ENCODE results near the gene RPL11.
"Not testable (repeated sequence)": the region's sequence is repeated elsewhere in the genome, so short reads cannot be mapped to it uniquely, and the experiment has no call there.

RPL11 gene

DNA sequence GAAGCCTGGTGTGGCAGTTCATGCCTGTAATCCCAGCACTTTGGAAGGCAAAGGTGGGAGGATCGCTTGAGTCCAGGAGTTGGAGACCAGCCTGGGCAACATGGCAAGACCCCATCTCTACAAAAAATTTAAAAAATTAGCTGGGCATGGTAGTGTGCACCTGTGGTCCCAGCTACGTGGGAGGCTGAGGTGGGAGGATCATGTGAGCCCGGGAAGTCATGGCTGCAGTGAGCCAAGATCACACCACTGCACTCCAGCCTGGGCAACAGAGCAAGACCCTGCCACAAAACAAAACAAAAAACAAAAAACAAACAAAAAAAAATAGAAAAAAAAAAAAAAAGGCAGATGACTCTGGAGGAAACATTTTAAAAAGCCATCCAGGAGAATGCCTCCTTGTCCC lies 3.9 kb upstream of the RPL11 start:
- not testable (repeated sequence) for DNase-seq

DNA sequence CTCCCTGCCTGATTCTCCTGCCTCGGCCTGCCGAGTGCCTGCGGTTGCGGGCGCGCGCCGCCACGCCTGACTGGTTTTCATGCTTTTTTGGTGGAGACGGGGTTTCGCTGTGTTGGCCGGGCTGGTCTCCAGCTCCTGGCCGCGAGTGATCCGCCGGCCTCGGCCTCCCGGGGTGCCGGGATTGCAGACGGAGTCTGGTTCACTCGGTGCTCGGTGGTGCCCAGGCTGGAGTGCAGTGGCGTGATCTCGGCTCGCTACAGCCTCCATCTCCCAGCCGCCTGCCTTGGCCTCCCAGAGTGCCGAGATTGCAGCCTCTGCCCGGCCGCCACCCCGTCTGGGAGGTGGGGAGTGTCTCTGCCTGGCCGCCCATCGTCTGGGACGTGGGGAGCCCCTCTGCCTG lies 3.3 kb upstream of the RPL11 start:
- not testable (repeated sequence) for DNase-seq

DNA sequence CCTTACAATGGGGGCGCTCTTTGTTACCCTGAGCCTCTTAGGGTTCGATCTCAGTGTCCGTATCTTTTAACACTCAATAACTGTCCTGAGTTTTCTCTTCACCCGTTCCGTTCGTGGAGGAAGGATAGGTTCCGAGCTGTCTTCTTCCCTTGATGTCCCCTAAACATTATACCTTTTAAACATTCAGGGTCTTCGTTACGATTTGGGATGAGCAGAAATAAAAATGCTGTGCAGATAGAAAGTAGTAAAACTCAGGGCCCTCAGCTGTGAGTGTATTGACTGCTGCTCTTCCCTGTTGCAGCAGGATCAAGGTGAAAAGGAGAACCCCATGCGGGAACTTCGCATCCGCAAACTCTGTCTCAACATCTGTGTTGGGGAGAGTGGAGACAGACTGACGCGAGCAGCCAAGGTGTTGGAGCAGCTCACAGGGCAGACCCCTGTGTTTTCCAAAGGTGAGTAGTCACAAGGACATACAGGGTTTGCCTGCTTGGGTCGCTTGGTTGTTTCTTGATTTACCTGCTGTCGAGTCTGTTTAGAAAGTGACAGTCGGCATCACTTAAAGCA lies 784 bp downstream of the RPL11 start:
- no peak for DNase-seq

DNA sequence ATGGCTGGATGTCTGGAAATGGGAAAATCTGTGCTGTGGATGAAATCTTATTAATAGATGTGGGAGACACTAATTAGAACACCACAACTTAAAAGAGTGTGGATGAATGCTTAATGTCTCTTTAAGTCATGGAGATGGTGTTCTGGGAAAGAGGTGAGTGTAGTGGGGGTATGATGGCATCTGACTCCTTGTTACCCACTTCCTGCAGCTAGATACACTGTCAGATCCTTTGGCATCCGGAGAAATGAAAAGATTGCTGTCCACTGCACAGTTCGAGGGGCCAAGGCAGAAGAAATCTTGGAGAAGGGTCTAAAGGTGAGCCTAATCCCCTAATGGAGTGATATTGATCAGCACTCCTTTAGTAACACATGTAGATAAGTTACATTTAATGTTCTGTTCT lies 2.0 kb downstream of the RPL11 start:
- DNase-seq = no peak

DNA sequence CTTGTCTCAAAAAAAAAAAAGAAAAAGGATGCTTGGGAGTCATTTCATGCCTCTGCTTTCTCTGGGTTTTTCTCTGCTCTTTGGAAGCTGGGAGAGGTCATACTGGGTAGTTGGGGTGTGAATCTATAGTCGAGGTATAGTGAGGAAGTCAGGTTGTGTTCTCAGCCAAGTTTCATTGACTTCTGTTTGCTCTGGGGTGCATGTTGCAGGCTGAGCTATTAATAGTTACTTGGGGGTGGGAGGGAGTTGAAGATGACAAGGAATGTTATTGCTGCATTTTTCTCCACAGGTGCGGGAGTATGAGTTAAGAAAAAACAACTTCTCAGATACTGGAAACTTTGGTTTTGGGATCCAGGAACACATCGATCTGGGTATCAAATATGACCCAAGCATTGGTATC lies 2.8 kb downstream of the RPL11 start:
- DNase-seq = no peak

DNA sequence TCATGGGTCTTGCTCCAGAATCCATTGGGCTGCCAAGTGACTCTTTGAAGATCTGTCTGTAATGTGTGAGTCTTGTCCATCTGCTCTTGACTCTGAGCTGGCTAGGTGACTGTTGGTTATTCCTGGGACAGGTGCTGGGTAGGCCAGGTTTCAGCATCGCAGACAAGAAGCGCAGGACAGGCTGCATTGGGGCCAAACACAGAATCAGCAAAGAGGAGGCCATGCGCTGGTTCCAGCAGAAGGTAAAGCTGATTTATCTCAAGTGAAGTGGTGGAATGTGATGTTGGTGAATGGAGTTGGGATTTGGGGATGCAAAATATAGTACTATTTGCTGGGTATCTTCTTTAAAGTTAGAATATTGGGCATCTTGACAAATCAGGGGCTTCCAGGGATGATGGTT lies 4.1 kb downstream of the RPL11 start:
- no peak for DNase-seq

DNA sequence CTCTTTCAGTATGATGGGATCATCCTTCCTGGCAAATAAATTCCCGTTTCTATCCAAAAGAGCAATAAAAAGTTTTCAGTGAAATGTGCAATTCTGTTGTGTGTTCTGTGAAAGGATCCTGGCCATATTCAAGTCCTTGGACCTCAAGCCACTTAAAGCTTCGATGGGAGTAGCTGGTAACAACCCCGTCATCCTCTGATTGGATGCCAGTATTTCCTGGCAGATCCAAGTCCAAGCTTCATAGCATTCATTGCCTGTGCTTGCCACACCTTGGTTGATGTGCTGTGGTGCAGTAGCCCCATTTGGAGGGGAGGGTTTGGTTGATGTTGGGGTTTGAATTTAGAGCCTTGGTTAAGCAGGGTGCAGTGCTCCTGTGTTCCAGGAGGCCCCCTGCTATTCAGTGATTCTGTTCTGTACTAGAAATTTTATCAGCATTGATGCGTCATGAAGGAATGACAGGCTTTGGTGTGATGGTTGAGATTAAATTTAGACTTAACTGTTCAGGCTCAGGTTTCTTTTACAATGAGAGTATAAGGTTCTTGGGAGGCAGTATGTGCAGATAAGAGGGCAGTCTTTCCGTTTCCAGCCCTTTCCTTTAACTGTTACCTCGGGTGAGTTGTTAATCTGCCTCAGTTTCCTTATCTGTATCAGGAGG lies 4.9 kb downstream of the RPL11 start:
- DNase-seq = no peak

DNA sequence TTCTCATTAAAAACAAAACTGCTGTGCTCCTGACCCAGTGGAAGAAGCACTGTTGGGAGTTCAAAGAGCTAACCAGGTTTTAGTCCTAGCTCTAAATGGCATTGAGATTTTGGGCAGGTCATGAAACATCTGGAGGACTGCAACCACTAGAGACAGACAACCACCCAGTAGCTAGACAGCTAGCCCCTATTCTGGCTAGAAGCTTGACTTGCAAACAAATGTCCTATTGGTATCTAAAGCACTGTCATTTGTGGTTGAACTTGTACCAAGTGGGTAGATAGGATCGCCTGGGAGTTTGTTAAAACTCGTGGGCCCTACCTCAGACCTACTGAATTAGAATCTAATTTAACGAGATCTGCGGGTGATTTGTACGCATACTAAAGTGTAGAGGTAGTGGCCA lies 6.9 kb downstream of the RPL11 start:
- DNase-seq = no peak

DNA sequence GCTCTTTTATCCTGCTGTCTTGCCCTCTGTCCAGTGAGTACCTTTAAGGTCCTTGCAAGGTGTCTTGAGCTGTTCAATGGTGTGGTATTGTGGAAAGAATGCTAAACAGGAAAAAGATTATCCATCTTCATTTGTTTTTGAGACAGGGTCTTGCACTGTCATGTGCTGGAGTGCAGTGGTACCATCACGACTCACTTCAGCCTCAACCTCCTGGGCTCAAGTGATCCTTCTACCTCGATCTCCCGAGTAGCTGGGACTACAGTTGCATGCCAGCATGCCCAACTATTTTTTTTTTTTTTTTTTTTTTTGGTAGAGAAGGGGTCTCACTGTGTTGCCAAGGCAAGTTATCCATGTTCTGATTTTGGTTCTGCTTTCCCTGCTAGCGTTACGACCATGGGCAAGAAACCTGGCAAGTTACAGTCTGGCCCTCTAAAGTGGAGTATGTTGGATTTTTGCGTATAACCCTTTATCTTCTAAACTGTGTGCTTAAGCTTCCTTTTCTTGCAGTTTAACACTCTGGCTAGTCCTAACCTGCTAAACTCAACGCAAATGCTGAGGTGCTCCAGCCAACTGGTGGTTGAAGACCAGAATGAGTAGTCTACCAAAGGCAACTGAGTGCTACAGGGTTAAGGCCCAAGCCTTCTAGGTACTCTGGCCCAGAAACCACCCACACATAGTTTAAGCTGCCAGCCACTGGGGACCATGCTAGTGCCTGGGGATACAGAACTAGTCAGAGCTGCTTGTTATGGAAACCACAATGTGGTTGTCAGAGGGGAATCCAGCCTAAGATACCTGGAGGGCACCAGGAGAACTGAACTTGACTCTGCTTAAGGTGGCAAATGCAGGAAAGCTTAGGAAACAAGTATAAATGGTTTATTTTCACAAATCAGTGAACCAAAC lies 7.9 kb downstream of the RPL11 start:
- no peak for DNase-seq

DNA sequence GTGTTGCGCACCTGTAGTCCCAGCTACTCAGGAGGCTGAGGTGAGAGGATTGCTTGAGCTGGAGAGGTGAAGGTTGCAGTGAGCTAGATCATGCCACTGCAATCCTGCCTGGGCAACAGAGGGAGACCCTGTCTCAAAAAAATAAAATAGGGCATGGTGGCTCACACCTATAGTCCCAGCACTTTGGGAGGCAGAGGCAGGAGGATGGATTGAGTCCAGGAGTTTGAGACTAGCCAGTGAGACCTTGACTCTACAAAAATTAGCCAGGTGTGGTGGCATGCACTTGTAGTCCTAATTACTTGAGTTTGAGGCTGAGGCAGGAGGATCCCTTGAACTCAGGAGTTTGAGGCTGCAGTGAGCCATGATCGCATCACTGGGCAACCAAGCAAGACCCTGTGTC lies 9.7 kb downstream of the RPL11 start:
- no peak for DNase-seq

DNA sequence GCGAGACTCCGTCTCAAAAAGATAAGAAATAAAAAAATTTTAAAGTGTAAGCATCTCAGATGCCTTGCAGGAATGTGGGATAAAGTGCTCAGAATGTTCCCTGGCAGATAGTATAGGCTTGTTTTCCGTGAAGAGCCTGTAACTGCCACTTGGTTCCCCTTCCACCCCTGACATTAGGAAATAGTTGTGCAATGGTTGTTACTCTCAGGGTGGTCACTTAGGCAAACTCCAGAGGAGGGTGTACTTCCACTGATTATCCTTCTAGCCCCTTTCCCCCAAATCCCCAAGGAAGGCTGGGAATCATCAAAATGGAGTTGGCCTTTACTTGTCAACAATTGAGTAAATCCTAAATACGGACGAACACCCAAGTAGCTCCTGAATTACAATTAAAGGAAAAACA lies 10.4 kb downstream of the RPL11 start:
- DNase-seq = no peak

DNA sequence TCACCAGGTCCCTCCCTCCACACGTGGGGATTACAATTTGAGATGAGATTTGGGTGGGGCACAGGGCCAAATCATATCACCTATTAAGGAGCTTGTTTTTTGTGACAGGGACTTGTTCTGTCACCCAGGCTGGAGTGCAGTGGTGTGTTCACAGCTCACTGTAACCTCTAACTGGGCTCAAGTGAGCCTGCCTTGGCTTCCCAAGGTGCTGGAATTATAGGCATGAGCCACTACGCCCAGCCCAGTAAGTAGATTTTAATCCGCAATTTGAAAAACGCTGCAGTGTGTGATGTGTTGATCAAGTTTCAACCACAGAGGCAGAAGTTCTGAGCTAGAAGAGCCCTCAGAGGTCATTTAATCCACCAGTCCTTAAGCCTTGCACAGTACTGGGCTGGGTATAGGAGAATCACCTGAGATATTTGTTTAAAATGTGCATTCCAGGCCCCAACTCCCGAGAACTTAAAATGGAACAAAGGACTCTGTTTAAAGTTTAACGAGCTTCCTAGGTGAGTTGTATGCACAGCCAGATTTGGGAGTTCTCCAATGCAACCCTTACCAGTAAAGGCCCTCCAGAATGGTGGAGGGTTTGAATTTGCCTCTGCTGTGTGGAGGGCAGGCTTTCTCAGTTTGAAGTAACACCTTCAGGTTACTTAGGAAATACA lies 13.4 kb downstream of the RPL11 start:
- no peak for DNase-seq

DNA sequence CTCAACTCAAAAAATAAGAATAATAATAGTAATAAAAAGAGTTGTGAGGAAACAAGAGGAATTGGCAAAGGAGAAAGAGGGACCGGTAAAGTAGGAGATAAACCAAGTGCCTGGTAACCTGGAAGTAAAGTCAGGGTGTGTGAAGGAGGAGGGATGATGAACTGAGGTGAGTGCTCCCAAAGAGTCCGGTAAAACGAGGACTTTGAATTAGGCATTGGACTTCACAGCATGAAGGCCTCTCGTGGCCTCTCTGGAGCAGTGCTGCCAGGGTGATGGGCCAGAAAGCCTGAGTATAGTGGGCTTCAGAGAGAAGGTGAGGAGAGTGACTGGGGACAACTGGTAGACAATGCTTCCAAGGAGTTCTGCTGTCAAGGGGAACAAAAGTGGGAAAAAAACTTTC lies 17.6 kb downstream of the RPL11 start:
- DNase-seq = no peak

DNA sequence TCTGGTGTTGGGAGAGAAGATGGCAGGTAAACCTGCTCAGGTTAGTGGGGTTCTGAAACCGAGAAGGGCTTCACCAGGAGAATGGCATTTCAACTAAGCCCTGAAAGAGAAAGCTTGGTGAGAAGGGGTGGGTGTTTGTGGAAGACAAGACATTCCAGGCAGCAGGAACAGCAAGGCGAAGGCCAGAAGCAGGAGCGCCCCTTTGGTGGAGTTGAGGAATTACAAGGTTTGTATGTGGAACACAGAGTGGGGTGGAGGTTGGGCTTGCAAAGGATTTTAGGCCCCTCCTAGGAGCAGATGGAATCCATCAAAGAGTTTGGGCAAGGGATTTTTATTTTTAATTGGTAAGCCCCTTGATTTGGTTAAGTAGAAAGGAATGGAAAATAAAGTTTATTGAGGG lies 26.9 kb downstream of the RPL11 start:
- no peak for DNase-seq

DNA sequence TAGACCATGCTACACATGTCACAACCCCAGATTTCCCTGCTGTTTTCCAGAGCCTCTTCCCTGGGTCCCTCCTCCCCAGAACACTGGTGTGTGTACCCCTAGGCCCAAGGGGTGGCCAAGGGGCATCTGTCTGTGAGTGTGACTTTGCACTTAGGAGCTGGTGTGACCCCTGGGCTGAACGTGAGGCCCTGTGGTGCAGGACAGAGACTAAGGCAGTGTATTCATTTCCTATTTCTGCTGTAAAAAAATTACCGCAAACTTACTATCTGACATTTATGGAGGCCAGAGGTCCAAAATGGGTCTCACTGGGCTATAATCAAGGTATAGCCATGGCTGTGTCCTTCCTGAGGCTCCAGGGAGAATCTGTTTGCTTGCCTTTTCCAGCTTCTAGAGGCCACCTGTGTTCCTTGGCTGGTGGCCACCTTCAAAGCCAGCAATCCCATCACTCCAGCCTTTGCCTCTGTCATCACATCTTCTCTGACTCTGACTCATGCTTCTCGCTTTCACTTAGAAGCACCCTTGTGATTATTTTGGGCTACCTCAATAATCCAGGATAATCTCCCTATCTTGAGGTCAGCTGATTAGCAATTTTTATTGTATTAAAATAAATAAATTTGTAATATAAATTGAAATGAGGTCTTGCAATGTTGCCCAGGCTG lies 27.7 kb downstream of the RPL11 start:
- no peak for DNase-seq

DNA sequence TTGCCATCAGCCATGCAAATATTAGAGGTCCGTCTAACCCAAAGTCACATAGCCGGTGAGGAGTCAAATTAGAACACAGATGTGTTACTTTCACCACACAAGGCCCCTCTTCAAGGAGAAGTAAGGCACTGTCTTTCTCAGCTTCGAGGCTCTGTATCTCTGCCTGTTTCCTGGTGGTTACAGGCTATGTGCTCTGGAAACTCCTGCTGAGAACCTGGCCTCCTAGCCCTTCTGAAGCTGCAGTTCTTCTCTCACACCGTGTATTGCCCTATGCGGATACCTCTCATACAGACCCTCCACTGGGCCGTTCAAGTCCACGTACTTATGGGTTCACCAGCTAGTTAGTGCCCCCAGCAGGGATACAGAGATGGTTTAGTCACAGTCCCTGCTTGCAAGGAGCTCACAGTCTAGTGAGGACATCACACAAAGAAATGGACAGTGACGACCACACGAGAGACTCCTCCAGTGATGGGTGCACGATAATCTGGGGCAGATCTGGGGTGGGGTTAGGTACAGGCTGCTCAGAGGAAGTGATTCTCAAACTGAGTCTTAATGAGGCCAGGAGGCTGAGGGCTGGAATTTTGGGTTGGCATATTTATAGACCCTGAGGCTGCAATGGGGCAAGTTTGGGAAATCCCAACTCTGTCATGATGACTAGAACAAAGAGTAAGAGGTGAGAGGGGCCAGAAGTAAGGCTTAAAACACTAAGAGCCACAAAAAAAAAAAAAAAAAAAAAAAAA lies 28.8 kb downstream of the RPL11 start:
- DNase-seq = no peak

DNA sequence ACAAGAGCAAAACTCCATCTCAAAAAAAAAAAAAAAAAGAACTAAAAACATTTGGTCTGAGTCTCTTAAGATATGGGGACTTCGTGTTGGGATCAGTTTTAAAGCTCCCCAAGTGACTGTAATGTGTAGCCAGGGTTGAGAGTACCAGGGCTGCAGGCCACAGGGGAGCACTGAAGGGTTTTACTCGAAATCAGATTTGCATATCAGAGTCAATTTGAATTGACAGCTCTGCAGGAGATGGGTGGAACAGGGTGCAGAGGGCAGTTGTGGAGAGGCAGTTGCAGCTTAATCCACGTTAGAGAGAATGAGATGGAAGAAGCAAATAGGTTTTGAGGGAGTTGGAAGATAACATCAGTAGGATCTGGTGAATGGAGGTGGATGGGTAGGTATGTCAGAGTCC lies 31.0 kb downstream of the RPL11 start:
- DNase-seq = no peak

DNA sequence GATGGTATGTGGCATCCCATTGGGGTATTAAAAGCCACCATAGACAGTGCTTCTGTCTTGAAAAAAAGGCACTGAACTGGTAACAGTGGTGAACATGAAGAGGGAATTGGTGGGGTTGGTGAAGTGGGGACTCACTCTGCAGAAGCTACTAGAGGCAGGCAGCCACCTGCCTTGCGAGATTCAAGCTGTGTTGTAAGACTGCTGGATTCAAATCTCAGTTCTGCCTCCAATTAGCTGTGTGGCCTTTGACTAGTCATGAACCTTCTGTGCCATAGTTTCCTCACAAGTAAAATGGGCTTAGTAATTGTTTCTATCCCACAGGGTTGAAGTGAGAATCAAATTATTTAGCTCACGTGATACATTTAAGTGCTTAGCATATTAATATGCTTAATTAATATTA lies 35.1 kb downstream of the RPL11 start:
- DNase-seq = no peak

DNA sequence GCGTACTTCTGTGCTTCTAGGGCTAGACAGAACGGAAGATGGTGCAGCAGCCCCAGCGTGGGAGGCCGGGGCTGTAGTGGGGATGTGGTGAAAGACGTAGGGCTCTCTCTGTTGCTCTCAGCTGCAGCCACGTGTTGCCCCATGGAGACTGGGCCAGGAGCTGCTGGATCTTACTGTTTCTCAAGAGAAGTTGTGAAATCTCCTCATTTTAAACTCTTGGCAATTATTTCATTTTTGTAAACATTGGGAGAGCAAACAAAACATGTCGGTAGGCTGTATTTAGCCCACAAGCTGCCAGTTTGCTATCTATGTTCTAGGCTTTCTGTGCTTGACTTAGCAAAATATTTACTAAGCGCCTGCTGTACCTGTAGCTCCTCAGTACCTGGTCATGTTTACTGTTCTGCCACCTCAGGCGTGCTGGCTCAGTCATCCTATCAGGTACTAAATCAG lies 35.8 kb downstream of the RPL11 start:
- no peak for DNase-seq

DNA sequence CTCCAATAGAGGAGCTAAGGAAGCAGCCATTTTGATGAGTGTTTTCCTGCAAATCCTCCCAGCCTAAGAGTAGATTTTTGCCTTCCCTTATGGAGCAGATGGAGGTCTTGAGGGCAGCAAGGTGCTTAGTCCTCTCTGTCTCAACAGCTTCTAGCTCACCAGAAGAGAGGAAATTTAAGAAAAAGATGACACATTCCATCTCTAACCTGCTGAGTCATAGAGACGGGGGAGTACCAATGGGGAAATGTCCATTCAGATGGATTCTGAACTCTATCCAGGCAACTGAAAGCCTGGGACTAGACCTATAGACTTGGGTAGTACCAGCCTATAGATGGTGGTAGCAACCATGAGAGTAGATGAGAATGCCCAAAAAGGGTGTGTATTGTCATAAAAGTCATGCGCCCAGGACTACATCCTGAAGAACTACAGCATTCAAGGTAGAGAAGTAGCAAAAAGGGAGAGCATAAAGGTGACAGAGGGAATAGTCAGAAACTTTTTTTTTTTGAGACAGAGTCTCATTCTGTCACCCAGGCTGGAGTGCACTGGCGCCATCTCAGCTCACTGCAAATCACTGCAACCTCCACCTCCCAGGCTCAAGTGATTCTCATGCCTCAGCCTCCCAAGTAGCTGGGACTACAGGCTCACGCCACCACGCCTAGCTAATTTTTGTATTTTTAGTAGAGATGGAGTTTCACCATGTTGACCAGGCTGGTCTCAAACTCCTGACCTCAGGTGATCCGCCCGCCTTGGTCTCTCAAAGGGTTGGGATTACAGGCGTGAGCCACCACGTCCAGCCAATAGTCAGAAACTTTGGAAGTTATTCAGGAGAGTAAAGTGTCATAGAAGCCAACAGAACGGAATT lies 41.0 kb downstream of the RPL11 start:
- DNase-seq = no peak

DNA sequence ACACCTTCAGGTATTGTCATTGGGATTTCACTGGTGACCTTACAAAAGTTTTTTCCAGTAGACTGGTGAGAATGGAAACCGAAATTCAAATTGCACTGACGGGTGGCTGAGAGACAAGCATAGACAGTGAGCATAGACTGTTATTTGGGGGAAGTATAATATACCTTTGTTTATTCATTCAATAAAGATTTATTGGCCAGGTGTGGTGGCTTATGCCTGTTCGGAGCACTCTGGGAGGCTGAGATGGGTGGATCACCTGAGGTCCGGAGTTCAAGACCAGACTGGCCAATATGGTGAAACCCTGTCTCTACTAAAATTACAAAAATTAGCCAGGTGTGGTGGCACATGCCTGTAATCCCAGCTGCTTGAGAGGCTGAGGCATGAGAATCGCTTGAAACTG lies 41.7 kb downstream of the RPL11 start:
- not testable (repeated sequence) for DNase-seq
